ENCODE data around the gene RPL38. TPM values are rescaled to one million over a fixed set of nuclear protein-coding genes. Genes with fewer than 3 reads are reported as not detected.

The RPL38 gene
- total RNA-seq, 1 donor = 649 TPM

- peak overlapping the region; percentile 56 for H3K4me3 ChIP-seq (ENCODE audit: low read depth, low read length)
- DNase-seq (ENCODE audit: low read depth) = no peak
- no peak for TF ChIP-seq CTCF (IDR thresholded peaks at IDR 0.05; ENCODE audit: insufficient read depth, low read depth, low read length)
Observed at GRCh38 chr17:74213861-74214391, 10.4 kb downstream of the RPL38 start.

GRCh38 chr17:74214484-74215341 lies 11.2 kb downstream of the RPL38 start:
- DNase-seq (ENCODE audit: low read depth) = no peak
- no peak overlapping the region for H3K4me3 ChIP-seq (ENCODE audit: low read depth, low read length)
- no peak for TF ChIP-seq CTCF (IDR thresholded peaks at IDR 0.05; ENCODE audit: insufficient read depth, low read depth, low read length)

- H3K4me3 ChIP-seq (ENCODE audit: low read depth, low read length) = no peak overlapping the region
- no peak for TF ChIP-seq CTCF (IDR thresholded peaks at IDR 0.05; ENCODE audit: insufficient read depth, low read depth, low read length)
- no peak for DNase-seq (ENCODE audit: low read depth)
Observed at GRCh38 chr17:74215342-74215727, 11.9 kb downstream of the RPL38 start.

DNA sequence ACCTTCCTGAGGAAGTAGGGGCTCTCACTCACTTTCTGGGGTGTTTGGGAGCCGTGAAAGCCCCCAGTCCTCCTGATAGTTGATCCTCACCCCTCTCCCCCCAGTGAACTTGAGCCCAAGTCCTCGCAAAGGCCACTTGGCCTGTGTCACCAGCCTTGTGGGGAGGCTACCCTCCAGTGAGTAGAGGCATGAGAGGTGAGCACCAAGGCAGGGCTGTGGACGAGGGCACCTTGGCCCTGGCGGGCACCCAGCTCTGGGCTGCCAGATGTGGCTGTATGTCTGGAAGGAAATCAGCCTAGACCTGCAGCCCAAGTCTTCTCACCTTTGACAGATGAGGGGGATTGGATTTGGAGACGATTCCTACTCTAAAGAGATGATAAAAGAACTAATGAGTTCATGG lies 13.0 kb downstream of the RPL38 start:
- DNase-seq (ENCODE audit: low read depth) = no peak
- no peak overlapping the region for H3K4me3 ChIP-seq (ENCODE audit: low read depth, low read length)
- TF ChIP-seq CTCF (IDR thresholded peaks at IDR 0.05; ENCODE audit: insufficient read depth, low read depth, low read length) = no peak

DNA sequence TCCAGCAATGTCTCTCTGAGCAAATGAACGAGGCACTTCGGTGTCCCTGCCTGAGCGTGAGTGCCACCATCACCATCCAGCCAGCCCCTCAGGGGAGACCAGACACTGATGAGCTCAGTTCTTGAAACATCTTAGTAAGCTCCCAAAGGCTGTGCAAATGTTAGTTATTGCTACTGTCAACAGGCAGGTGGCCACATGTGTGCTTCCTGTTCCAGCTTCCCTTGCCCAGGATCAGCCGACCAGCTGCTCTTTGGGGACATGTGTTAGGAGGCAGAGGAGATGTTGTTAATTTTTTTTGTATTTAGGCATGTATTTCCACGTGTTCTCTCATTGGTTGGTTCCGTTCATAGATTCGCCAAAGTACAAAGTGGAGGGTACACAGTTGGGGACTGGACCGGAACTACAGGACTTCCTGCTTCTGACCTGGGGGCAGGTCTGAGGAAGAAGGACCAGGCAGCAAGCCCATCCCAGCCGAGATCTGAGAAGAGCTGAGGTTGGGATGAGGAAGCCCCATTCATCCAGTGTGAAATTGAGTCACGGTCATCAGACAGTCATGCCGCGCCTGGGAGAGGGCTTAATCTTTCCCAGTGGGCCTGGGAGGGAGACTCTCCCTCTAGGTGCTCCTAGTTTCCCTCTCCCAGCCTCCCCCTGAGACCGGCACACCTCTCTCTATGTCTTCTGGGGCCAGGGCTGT lies 13.7 kb downstream of the RPL38 start:
- DNase-seq (ENCODE audit: low read depth) = no peak
- H3K4me3 ChIP-seq (ENCODE audit: low read depth, low read length) = no peak overlapping the region
- no peak for TF ChIP-seq CTCF (IDR thresholded peaks at IDR 0.05; ENCODE audit: insufficient read depth, low read depth, low read length)

- TF ChIP-seq CTCF (IDR thresholded peaks at IDR 0.05; ENCODE audit: insufficient read depth, low read depth, low read length) = no peak
- no peak overlapping the region for H3K4me3 ChIP-seq (ENCODE audit: low read depth, low read length)
- no peak for DNase-seq (ENCODE audit: low read depth)
Observed at GRCh38 chr17:74217888-74218287, 14.4 kb downstream of the RPL38 start.
